Measurements from ENCODE around the gene BAIAP2L1.

DNA sequence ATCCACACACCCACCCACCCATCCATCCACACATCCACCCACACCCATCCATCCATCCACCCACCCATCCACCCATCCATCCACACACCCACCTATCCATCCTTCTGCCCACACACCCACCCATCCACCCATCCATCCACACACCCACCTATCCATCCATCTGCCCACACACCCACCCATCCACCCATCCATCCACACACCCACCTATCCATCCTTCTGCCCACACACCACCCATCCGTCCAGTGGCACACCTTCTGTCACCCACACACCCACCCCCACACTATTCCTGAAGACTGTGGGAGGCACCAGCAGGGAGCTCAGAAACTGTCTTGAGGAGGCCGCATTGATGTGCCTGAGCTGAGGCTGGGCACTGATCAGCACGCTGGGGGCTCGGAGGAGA is 158.0 kb downstream of the BAIAP2L1 start:
- TF ChIP-seq ZNF274 (IDR thresholded peaks at IDR 0.05; ENCODE audit: low read depth, low read length) (no peak), SUZ12 (IDR thresholded peaks at IDR 0.05; ENCODE audit: extremely low read depth, insufficient read depth, insufficient read length) (no peak), YY1 (IDR thresholded peaks at IDR 0.05; ENCODE audit: insufficient read depth, insufficient read length) (no peak)
